Inferior parietal cortex (tissue), 1 donor: ENCODE results near the gene MEX3C.

Experiments
- DNase-seq: peaks from one replicate; pipeline ENCODE4 v3.0.0-alpha.2; 2016; ENCODE audit errors: extremely low spot score

MEX3C gene

GRCh38 chr18:51191128-51191717, 6.3 kb downstream of the MEX3C start:
- DNase-seq, result no peak

- DNase-seq, result no peak
These were observed 7.5 kb downstream of the MEX3C start for GRCh38 chr18:51190000-51190399.

GRCh38 chr18:51188024-51188701, 9.3 kb downstream of the MEX3C start:
- DNase-seq, result no peak

- DNase-seq, result no peak
These were observed 12.4 kb downstream of the MEX3C start for GRCh38 chr18:51185075-51185474.

GRCh38 chr18:51184091-51184457, 13.4 kb downstream of the MEX3C start:
- no peak for DNase-seq

GRCh38 chr18:51183372-51184090, 13.9 kb downstream of the MEX3C start:
- no peak for DNase-seq

- DNase-seq, result no peak
These were observed 14.7 kb downstream of the MEX3C start for GRCh38 chr18:51182824-51183223.

GRCh38 chr18:51171625-51172259, 25.7 kb downstream of the MEX3C start:
- no peak for DNase-seq

- no peak for DNase-seq
These were observed 26.3 kb downstream of the MEX3C start for GRCh38 chr18:51171223-51171622.

- no peak for DNase-seq
These were observed 26.8 kb downstream of the MEX3C start for GRCh38 chr18:51170664-51171063.

GRCh38 chr18:51169731-51170130, 27.8 kb downstream of the MEX3C start:
- DNase-seq, result no peak

GRCh38 chr18:51168960-51169662, 28.4 kb downstream of the MEX3C start:
- DNase-seq, result no peak

- no peak for DNase-seq
These were observed 29.3 kb downstream of the MEX3C start for GRCh38 chr18:51168026-51168742.

GRCh38 chr18:51165296-51165695, 32.2 kb downstream of the MEX3C start:
- DNase-seq, result no peak

GRCh38 chr18:51164761-51165281, 32.7 kb downstream of the MEX3C start:
- no peak for DNase-seq

GRCh38 chr18:51164342-51164741, 33.1 kb downstream of the MEX3C start:
- DNase-seq, result no peak

- DNase-seq, result no peak
These were observed 33.9 kb downstream of the MEX3C start for GRCh38 chr18:51163543-51163942.

GRCh38 chr18:51162617-51163016, 34.9 kb downstream of the MEX3C start:
- no peak for DNase-seq

GRCh38 chr18:51160646-51161045, 36.8 kb downstream of the MEX3C start:
- DNase-seq, result no peak

- no peak for DNase-seq
These were observed 40.3 kb downstream of the MEX3C start for GRCh38 chr18:51157215-51157614.

- DNase-seq, result no peak
These were observed 42.9 kb downstream of the MEX3C start for GRCh38 chr18:51154431-51155063.
